Measurements from ENCODE around the gene CDKN2C.

CDKN2C gene

DNA sequence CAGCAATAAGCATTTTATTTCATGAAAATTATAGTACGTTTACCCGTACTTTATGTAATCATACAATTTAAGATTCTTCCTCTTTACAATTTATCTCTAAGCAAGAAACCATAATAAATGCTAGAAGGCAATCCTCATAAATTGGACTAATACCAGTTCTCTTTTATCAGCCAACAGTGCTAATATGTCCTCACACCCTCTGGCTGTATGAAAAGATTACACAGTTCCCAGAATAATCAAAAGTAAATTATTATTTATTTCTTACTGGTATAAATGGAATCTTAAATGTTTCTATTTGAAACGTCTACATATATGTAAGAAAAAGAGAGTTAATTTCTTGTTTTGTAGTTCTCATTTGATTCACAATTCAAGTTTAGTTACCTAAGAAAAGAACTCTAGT is 3.1 kb upstream of the CDKN2C start:
- DNase-seq = no peak

DNA sequence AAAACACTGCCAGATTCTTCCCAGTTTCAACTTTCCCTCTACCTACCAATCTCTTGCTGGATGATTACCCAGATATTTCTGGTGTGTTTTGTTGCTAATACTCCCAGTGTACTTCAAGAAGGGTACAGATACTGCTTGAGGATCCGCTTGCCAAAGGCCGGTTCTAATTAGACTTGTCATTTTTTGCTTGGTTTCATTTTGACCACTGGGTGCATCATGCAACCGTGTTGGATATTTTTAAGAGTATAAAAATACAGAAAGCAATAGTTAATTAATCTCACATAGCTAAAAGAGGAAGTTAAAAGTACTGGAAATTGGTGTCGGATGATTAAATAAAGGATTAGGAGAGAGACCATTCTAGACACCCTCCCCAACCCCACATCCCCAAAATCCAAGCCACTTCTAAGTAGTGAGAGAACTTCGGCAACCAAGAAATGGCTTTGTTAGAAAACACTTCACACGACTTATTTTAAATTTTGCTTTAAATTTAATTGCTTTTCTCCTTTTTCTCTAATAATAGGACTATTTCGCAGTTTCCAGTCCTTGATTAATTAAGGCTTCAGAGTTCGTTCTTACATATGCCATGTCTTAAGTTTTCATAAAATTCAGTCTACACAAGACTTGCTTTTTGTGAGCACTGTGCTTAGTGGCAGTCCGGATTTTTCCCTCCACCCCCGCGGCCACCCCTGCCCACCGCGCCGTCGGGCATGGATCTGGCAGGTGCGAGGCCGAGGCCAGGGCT is 2.5 kb upstream of the CDKN2C start:
- no peak for DNase-seq

DNA sequence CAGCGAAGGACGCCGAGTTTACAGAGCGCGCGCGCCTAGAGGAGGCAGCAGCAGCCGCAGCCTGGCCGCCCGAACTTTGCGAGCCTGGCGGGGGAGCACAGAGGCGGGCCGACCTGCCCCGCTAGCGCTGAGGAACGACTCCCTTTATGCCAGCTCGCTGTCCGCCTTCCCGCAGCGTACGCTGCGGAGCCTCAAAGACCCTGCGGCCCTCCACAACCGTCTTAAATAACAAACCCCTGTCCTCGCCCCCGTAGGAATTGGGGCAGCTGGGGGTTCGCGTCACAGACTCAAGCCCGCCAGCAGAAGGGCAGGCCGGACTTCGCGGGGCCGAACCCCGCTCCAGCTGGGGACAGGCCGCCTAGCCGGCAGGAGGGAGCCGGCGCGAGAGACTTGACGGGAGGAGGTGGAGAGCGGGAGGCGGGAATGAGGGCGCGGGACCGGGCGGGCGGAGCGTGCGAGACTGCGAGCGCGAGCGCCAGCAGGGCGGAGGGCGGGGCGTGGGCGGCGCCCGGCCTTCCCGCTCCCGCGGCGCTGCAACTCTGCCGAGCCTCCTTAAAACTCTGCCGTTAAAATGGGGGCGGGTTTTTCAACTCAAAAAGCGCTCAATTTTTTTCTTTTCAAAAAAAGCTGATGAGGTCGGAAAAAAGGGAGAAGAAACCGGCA is 1.8 kb upstream of the CDKN2C start:
- peak; percentile 72 for DNase-seq

DNA sequence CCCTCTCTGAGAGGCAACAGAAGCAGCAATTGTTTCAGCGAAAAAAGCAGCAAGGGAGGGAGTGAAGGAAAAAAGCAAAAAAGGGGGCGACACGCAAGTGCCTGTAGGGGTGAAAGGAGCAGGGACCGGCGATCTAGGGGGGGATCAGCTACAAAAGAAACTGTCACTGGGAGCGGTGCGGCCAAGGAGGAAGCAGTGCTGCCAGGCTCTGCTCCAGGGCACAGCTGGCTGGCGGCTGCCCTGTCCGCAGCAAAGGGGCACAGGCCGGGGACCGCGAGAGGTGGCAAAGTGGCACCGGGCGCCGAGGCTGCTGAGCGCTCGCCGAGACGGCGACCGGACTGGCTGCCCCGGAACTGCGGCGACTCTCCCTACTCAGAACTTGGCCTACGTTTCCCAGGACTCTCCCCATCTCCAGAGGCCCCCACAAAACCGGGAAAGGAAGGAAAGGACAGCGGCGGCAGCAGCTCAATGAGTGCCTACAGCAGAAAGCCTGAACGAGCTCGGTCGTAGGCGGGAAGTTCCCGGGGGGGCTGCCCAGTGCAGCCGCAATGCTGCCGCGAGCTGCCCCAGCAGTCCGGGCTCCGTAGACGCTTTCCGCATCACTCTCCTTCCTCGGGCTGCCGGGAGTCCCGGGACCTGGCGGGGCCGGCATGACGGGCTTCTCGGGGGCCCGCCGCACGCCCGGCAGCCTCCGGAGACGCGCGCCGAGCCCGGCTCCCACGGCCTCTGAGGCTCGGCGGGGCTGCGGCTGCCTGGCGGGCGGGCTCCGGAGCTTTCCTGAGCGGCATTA is 1.0 kb upstream of the CDKN2C start:
- peak; percentile 39 for DNase-seq

DNA sequence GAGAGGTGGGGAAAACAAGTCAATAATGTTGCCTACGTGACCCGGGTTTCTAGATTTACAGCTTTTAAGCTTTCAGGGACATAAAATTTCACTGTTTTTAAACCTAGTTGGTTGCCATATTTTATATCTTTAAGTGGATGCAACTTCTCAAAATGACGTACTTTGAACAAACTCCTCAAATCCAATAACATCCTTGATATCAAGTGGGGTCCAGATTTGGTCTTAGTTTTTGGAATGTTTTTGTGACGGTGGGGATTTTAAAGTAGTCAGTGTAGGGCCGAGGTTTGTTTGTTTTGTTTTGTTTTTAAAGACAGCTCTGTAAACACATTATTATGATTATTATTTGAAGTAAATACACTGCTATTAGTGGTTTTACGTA is 453 bp downstream of the CDKN2C start:
- no peak for DNase-seq

DNA sequence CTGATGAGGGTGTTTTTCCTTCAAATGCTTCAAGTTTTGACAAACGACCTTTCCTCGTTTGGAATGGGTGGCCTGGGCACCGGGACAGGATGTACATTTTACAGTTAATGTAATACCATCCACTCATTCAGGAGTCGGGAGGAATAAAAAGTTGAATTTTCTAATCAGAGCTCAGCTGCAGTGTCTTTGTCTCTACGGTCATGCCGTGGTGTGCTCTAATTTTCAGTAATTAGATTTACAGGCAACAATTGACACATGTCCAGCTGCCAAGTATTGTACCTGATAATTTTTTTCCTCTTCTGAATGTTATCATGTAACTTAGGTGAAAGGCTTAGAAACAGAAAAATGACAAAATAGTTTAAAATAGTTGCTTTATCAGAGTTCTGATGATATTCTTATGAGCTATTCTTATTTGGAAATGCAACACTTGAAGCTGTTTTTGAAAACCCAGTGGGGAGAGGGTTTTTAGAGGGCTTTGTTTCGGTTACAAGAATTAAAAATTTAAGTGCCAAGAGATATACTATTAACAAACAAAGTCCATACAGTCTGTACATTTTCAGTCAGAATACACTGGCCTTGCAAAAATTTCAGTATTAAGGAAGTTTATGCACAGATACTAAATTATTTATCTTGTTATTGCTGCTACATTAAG is 1.0 kb downstream of the CDKN2C start:
- no peak for DNase-seq

DNA sequence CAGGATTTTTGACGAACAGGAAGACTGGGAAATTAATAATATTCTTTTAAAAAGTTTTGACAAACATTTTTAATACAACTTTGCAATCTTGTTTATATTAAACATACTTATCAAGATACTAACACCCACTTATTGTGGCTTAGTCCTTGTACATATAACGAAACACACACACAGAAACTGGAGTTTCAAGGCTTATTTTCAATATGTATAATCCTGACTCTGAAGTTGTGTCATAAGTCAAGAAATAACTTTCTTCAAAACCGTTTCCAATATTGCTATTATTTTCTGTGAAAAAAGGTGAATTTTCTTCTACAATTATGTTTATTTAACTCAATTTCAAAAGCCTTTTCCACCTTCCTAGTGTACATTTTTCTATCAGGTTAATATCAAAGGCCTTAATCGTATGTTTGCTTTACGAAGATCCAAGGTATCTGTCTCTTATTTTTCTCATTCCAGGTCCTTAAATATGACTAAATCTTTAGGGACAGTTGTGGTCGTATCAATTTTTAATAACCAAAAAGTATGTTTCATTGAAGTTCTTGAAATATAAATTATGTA is 1.8 kb downstream of the CDKN2C start:
- no peak for DNase-seq

DNA sequence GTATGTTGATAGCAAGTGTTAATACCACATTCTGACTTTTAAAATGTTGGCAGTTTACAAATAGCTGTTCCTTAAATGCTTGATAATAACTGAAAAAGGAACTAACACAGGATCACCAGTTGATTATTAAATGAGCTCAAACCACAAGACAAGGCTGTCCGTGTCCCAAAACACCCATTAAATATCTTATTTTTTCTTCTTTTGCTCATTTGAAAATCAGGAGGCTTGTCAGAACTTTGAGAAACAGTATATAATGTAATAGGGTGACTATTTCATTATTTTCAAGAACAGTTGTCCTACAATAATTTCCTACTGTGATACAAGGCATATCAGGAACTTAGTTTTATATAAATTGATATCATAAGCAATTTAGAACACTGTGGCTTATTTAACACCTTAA is 2.7 kb downstream of the CDKN2C start:
- no peak for DNase-seq

DNA sequence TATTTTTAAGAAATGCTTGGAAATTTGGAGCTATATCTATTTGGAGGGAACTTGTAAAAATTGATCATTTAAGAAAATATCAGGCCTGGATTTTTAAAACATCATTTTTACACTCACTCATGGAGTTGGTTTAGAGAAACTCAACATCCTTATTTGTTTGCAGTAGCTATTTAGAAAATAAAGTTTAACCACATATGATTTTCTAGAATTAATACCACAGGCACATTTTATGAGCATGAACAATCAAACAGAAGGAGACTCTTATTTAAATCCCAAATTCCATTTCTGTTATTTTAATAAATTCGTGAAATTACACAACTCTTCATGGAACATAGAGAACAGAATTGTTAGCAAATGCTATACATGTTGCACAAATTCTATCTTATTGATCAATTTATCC is 3.2 kb downstream of the CDKN2C start:
- no peak for DNase-seq

DNA sequence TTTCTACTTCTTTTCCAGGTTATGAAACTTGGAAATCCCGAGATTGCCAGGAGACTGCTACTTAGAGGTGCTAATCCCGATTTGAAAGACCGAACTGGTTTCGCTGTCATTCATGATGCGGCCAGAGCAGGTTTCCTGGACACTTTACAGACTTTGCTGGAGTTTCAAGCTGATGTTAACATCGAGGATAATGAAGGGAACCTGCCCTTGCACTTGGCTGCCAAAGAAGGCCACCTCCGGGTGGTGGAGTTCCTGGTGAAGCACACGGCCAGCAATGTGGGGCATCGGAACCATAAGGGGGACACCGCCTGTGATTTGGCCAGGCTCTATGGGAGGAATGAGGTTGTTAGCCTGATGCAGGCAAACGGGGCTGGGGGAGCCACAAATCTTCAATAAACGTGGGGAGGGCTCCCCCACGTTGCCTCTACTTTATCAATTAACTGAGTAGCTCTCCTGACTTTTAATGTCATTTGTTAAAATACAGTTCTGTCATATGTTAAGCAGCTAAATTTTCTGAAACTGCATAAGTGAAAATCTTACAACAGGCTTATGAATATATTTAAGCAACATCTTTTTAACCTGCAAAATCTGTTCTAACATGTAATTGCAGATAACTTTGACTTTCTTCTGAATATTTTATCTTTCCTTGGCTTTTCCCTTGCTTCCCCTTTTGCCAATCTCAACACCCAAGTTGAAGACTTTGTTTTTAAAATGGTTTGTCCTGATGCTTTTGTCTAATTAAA is 4.0 kb downstream of the CDKN2C start:
- DNase-seq = no peak

DNA sequence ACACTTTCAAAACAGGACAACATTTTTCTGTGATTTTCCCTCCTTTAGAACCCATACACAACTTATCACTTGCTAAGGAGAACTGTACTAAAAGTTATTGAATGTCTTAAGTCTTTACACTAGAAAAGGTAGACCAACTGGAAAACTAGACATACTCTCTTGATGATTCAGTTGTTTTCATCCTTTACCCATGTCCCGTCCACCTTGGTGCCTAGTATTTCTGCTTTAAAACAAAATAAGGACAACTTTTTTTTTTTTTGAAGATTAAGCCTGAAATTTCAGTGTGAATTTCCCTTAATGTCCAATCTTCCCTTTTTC is 4.5 kb downstream of the CDKN2C start:
- no peak for DNase-seq

DNA sequence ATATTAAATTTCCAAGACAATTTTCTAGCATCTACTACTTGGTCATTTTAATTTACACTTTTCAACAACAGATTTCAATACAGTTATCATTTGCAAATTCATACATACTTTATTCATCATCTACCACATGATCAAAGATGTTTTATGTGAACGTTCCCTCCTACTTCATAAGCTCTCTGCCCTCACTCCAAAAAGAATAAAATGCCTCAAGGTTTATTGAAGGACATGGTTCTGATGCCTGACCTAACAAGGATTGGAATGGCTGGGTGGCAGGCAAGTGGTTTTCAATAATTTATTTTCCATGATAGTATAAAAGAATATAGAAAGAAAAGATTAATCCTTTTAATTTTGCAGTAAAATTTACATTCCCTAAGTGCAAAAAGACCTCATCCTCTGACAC is 5.4 kb downstream of the CDKN2C start:
- no peak for DNase-seq

DNA sequence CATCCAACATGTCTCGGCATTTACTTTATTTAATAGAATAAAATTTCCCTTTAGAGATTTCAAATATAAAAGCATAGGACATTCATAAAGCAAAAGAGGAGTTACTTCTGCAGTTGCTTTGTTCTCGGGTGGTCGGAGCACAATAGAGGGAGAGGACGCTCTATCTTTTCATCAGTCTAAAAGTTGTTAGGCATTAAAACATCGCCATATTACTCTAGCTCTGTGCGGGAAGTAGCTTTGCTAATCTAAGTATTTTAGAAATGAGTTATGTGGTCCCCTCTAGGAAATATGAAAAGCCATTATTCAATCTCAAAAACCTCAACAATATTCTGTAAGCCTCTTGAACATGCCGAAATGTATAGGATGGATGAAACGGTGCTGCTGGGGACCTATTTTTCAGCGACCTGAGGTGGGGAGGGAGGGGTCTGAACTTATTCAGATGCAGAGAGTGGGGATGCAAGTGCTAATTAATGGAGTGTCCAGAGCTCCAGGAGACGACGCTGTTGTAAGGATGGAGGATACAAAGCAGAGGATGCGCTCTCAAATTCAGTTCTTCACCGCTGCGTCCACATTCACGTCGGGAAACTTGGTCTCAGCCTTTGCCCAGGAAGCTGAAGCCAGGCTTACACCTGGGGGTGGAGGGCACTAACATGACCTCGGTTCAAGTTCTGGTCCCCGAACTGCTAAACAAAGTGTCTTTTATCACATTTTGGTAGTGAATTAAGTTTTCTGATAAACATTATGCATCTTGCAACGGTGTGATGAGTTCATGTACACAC is 6.3 kb downstream of the CDKN2C start:
- no peak for DNase-seq

DNA sequence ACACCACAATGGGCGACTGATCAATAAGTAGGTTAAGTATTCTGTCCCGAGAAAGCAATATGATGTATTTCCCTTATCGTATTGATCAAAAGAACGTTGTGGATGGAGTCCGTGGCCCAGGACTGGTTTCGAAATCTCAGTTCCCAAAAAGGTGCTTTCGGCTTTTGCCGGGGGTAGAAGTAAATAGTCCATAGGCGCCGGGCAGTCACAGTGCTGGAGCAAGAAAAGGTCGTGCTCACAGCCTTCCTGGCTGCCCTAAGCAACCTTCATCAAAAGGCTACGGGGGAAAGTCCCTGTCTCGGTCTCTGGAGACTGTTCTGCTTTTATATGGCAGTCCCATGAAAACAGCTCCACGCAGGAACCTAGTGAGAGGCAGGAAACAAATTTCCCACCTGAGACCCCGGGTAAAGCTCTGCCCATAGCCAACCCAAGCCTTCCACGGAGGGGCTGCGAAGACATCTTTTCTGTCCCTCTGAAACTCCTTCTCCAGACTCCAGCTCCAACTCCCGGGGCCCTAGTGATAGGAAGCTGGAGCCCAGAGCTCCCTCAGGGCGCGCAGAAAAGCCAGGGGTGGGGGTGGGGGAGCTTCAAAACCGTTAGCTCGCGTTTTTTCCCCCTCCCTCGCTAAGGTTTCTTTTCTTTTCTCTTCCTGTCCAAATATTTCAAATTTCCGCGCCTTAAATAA is 7.0 kb downstream of the CDKN2C start:
- no peak for DNase-seq

DNA sequence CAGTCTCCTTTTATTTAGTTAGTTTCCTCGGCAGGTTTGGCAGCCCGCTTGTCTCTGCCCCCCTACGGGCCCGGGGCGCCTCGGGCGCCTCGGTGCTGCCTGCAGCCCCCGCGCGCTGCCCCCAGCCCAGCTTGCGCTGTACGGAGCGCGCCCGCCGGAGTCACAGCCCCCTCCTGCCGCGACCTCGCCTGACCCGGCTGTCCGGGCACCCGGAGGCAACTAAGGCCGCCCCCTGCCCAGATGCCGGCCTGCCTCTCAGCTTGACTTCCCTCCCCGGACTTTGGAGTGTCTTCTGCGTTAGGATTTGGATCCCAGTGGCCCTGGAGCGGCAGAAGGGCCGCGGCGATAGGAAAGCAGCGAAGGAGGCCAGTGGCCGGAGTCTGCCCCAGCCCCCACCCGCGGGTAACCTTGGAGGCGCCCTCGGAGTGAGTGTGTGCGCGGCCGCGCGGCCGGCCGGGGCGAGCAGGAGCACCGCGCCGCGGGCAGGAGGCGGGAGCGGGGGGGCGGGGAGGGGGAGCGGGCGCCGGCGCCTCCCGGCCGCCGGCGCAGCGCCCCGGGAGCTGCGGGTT is 7.6 kb downstream of the CDKN2C start:
- DNase-seq = peak; percentile 22

DNA sequence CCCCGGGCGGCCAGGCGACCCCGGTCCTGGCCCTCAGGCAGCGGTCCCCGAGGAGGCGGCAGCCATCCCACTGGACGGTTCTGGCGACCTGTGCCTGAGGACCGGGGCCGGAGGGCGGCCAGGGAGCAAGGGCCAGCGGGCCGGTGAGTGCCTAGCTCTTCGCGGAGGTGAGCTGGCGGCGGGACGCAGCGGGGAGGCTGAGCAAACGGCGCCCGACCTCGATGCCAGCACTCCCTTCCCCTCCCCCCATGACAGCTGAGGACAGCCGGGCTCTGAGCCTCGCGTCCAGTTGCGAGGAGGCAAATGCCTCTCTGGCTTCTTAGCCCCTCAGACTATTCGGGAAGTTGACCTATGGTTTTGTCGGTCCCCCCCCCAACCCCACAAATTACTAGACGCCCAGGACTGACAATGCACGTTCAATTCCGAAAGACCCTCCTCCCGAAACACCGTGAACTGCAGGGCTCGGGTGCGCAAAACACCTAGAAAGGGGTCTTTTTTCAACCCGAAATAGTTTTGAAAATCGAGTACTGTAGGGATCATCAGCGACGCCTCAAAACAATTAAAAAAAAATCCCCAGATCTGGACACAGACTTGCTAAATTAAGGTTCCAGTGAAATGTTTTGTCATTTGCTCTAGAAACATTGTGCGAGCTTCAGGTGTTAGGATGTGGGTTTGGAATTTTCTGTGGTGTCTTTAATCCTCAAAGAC is 8.3 kb downstream of the CDKN2C start:
- no peak for DNase-seq

DNA sequence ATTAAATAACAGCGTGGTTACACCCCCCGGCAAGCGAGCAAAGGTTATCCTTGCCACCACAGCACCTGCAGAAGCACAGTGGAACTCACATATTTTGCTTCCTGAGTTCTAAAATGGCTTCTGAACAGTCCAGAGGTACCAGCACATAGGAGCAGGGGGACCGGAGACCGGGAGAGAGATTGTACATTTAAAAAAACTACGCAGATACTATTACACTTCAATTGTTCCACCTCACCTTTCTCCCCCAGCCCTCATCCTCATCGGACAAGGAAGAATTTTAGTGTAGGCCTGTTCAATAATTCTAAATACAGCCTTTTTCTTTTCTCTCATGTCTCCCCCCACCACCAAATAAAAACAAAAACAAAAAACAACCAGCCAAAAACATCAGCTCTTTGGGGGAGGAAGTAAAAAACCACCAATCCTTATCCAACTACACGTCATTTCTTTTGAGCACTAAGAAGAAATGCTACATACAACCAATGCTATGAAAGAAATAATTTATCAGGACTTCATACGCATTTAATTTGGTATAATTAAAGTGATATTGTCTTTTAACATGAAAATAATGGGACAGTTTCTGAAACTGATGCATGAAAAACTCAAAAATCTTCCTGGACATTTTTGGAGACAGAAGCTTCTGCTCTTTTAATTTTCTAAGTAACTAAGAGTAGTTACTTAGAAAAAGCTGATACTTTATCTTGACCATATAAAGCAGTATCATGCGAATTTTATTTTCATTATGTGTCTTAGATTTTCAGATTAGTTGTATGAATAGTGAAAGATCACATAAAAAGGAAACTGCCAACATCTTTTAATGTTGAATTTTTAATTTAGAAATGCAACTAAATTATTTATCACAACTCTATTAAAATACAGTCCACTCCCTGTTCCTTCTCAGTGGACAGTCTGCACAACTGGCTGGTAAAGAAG is 9.1 kb downstream of the CDKN2C start:
- no peak for DNase-seq

DNA sequence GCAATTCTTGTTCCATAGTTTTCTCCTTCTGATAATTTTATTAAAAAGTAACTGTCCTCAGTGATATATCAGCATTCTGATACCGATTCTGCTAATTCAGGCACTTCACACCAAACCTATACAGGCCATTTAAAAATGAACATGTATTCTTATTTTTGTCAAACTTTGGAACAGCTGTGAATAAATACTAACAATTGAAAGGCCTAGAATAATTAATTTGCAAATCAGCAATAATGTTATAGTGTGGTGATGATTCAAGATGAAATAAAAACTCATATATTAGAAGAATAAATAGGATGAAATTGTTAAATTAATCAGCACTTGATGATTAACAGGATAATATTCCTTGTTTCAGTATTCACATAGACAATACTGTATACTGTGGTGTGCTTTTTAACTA is 9.9 kb downstream of the CDKN2C start:
- no peak for DNase-seq

DNA sequence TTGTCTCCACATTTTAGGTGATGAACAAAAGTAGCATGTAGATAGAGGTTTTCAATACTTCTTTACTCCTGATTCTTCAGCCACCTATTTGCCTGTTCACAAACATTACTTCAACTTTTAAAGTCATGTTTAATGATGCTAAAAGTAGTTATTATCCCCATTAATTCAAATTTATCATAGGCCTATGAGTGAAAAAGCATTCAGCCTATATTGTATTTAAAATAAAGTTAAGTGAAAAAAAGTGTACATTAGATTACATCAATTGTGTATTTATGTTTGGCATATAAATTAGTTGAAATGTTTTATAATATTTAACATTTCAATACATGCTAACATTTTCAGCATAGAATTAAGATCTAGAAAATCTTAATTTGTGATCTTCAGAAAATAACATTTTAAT is 10.5 kb downstream of the CDKN2C start:
- no peak for DNase-seq
